Rectal smooth muscle tissue (tissue), 1 donor: ENCODE measurements around the gene LMF2.

ENCODE experiments used
- H3K27ac ChIP-seq: one replicate; pipeline ENCODE4 v1.7.0; 2013; ENCODE audit warnings: low read depth, low read length, inconsistent platforms
- H3K27me3 ChIP-seq: one replicate; pipeline ENCODE4 v1.7.0; 2013; ENCODE audit warnings: low read length; ENCODE audit not compliant: control insufficient read depth, insufficient read depth
- H3K36me3 ChIP-seq: one replicate; pipeline ENCODE4 v1.7.0; 2013; ENCODE audit warnings: low read length; ENCODE audit not compliant: control insufficient read depth, insufficient read depth
- H3K4me1 ChIP-seq: one replicate; pipeline ENCODE4 v1.7.0; 2013; ENCODE audit warnings: low read length; ENCODE audit not compliant: control insufficient read depth, insufficient read depth
- H3K4me3 ChIP-seq: one replicate; pipeline ENCODE4 v1.7.0; 2013; ENCODE audit warnings: low read length
- H3K9ac ChIP-seq: one replicate; pipeline ENCODE4 v1.7.0; 2013; ENCODE audit warnings: low read length

The LMF2 gene

GRCh38 chr22:50486561-50487289, 20.8 kb downstream of the LMF2 start, which contains the start of gene MIOX:
MIOX (plus strand) TSS chr22:50486859; CDS start chr22:50486898, 39 bp downstream.
- Histone ChIP-seq H3K4me1 (no peaks in the 10 kb centered on the region), H3K9ac (no peak within 1 kb of the TSS), H3K36me3 (no peaks in the 10 kb centered on the region), H3K27me3 (peaks cover 11% of the 10 kb centered on the region), H3K27ac (no peak within 1 kb of the TSS), H3K4me3 (no peak within 1 kb of the TSS)

DNA sequence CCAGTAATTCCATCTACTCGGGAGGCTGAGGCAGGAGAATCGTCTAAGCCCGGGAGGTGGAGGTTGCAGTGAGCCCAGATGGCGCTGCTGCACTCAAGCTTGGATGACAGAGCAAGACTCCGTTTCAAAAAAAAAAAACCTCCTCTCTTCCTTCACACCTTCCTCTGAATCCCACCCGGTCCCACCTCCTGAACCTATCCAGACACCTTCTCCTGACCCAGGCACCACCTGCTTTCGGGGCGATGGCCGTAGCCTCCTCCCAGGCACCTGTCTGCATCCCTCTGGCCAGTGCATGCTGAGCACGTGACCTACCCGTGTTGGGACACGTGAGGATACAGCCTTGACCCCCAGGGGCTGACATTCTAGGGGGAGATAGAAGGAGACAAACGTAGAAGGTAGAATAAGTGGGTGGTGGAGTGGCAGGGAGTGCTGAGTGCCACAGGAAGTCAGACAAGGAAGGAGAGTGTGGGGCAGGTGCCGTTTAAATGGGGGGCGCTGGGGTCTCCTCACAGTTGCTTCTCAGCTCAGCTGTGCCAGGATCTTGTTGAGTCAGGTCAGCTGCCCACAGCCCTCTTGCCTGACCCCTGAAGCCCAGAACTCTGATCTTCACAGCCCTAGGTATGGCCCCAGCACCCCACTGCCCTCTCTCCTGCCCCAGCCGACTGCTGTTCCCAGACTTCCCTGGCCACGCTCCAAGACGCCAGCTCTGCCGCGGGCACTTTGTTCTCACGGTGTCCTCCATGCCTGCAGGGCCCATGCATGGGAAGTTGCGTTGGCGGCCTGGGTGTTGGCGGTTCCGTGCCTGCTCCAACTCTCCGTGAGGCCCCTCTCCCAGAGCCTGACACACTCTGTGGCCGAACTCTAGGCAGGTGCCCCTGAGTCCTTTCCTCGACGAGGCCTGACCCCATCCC, 22.0 kb downstream of the LMF2 start:
- no peaks in the 10 kb centered on the region for H3K36me3 ChIP-seq
- no peaks in the 10 kb centered on the region for H3K4me1 ChIP-seq
- no peak overlapping the region for H3K27ac ChIP-seq
- H3K27me3 ChIP-seq, result peaks cover 11% of the 10 kb centered on the region
- no peak overlapping the region for H3K9ac ChIP-seq
- H3K4me3 ChIP-seq, result no peak overlapping the region

DNA sequence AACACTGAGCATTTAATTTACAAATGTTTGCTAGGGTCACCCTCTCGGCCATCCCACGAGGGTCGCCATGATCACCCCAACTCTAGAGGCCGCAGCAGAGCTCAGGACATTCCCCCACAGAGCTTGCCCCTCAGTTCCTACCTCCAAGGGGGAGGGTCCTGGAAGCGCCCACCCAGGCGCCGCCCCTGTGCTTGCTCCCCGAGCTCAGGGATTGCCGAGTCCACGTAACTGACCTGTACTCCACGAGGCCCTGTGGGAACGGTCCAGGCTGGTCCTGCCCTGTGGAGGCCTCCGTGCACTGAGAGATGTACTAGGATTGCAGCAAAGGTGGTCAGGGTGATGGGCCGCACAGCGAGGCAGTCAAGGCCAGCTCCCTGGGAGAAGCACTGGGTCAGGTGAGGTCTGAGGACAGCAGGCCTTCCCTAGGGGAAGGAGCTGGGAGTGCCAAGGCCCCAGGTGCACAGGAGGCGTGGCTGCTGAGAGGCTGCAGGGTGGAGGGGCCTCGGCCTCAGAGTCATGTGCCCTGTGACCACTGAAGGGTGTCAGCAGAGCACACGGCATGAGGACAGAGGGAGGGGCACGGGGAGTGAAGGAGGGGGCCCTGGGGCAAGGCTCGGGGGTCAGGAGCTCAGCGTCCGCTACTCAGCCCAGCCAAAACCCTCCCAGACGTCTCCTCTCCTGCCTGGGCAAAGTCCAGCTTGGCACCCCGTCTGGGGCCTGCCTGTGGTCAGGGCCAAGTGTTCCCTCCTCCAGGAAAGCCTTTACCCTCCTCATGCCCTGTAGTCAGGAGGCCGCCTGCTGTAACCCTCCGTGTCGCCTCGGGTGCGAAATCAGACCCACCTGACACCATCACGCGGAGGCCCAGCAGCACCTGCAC, 23.3 kb downstream of the LMF2 start:
- Histone ChIP-seq H3K9ac (no peak overlapping the region), H3K27me3 (peaks cover 17% of the 10 kb centered on the region), H3K4me1 (no peaks in the 10 kb centered on the region), H3K27ac (no peak overlapping the region), H3K4me3 (no peak overlapping the region), H3K36me3 (no peaks in the 10 kb centered on the region)

DNA sequence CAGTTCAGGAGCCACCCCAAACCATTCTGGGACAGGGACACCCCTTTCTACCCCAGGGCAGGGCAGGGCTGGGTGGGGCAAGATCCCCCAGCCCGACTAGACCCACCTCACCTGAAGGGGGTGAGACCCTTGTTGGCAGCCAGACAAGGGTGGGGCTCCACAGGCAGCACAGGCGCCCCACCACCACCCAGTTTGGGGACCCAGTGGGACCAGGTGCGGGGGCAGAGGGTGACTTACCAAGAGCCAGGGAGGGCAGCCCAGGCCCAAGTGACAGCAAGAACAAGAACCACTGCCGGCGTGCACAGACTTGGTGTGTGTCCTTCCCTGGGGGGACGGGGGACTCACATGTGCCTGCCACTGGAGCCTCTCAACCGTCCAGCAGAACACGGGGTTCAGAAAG, 23.9 kb downstream of the LMF2 start:
- Histone ChIP-seq H3K4me1 (no peaks in the 10 kb centered on the region), H3K27me3 (peaks cover 17% of the 10 kb centered on the region), H3K36me3 (no peaks in the 10 kb centered on the region), H3K4me3 (no peak overlapping the region), H3K27ac (no peak overlapping the region), H3K9ac (no peak overlapping the region)

GRCh38 chr22:50483106-50483505, 24.4 kb downstream of the LMF2 start:
- Histone ChIP-seq H3K36me3 (no peaks in the 10 kb centered on the region), H3K4me1 (no peaks in the 10 kb centered on the region), H3K27me3 (peaks cover 17% of the 10 kb centered on the region), H3K9ac (no peak overlapping the region), H3K27ac (no peak overlapping the region), H3K4me3 (no peak overlapping the region)

DNA sequence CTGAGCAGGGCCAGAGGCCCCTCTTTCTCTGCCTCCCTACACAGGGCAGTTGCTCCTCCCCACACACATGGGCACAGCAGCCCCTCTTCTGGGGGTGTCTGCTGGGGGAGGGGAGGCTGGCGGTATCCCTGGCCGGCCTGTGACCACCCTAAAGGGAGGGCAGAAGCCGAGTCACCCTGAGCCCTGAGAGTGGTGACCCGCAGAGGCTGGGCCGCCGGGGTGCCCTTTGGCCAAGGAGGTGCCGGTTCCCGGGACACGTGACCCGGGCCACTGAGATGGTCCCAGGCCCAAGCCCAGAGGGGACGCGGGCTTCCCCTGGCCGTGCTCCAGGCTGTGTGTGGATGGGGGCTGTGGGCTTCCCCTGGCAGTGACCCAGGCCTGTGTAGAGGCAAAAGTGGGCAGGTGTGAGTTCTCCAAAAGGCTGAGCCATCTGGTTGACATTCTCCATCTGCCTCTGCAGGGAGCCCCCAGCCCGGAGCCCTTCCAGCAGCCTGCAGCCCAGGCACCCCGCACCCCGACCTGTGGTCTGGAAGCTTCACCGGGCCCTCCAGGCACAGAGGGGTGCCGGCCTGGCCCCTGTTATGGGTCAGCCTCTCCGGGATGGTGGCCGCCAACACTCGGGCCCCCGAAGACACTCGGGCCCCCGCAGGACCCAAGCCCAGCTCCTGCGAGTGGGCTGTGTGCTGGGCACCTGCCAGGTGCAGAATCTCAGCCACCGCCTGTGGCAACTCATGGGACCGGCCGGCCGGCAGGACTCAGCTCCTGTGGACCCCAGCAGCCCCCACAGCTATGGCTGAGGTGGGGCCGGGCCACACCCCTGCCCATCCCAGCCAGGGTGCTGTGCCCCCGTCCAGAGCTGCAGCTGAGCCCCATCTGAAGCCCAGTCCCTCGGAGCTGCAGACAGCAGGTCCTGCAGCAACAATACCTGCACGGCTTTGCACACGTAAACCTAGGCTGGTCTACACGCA, 25.1 kb downstream of the LMF2 start:
- H3K36me3 ChIP-seq, result no peaks in the 10 kb centered on the region
- H3K9ac ChIP-seq, result no peak overlapping the region
- no peak overlapping the region for H3K27ac ChIP-seq
- H3K27me3 ChIP-seq, result peaks cover 13% of the 10 kb centered on the region
- H3K4me1 ChIP-seq, result no peaks in the 10 kb centered on the region
- peak overlapping the region; percentile 41 for H3K4me3 ChIP-seq

DNA sequence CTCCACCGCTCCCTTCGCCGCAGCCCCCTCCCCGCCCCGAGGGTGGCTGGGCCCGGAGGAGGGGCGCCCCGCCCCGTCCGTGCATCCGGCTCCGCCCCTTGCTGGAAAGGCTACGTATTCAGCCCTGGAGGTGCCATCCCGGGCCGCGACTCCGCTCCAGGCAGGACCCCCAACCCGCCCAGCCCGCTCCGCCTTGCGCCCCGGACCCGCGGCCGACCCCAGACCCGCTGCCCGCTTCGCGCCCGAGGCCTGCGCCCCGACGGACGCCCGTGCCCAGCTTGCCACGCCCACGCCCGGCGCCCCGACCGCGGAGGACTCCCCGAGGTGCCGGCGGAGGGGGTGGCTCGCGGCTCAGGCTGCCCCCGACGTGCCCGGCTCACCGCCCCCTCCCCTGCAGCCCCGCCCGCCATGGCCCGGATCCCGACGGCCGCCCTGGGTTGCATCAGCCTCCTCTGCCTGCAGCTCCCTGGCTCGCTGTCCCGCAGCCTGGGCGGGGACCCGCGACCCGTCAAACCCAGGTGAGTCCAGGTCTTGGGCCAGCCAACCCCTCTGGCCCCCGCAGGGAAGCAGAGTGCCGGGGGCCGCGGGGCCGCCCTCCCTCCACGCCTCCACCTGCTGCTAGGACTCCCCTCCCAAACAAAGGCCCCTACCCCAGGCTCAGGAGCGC, 25.9 kb downstream of the LMF2 start, which contains the start of gene ADM2:
TSS of gene ADM2 (plus strand) at position 104 of the 667 bp plus-strand sequence. CDS start at position 409, 305 bp downstream.
- H3K36me3 ChIP-seq, result no peaks in the 10 kb centered on the region
- no peak within 1 kb of the TSS for H3K27ac ChIP-seq
- H3K4me3 ChIP-seq, result peak within 1 kb of the TSS; percentile 44
- no peak within 1 kb of the TSS for H3K9ac ChIP-seq
- peaks cover 13% of the 10 kb centered on the region for H3K27me3 ChIP-seq
- H3K4me1 ChIP-seq, result no peaks in the 10 kb centered on the region

DNA sequence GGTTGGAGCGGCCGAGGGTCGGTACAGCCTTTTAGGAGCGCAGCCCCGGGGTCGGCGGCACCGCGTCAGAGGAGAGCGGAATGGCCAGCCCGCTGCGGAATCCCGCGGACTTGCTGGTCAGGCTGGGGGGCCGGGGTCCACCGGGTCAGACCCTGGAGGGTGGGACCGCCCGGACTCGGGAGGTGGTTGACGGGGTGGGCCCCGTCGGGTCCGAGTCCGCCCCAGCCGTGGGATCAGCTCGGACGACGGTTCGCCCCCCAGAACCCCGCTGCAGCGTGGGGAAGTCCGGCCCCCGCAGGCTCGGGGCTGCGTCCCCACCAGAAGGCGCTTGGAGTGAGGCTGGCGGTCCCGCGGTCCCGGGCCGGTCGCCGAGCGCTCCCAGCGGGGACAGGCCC, 26.5 kb downstream of the LMF2 start:
- Histone ChIP-seq H3K9ac (no peak overlapping the region), H3K4me3 (peak overlapping the region; percentile 44), H3K36me3 (no peaks in the 10 kb centered on the region), H3K27me3 (peaks cover 13% of the 10 kb centered on the region), H3K27ac (no peak overlapping the region), H3K4me1 (no peaks in the 10 kb centered on the region)

DNA sequence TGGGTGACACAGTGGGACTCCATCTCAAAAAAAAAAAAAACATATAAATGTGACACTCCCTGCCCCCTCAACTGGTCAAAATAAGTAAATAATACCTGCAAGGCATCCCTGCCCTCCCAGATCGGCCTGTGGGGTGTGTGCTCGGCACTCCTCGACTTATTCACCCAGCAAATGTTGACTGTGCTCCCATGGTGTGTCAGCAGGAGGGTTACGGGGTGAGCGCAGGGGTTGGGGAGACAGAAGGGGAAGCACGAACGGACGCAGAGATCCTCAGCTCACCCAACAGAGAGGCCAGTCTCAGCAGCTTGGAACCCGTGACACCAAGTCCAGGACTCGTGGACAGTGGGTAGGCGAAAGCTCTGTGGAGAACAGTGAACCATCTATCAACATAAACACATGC, 27.8 kb downstream of the LMF2 start:
- H3K36me3 ChIP-seq, result no peaks in the 10 kb centered on the region
- H3K27me3 ChIP-seq, result peaks cover 13% of the 10 kb centered on the region
- H3K4me1 ChIP-seq, result peaks cover 3% of the 10 kb centered on the region

GRCh38 chr22:50477923-50478322, 29.6 kb downstream of the LMF2 start:
- H3K27me3 ChIP-seq, result peaks cover 8% of the 10 kb centered on the region
- no peak overlapping the region for H3K9ac ChIP-seq
- no peak overlapping the region for H3K4me3 ChIP-seq
- H3K27ac ChIP-seq, result no peak overlapping the region
- peaks cover 12% of the 10 kb centered on the region for H3K4me1 ChIP-seq
- no peaks in the 10 kb centered on the region for H3K36me3 ChIP-seq

More for the DNA sequence above, 27.8 kb downstream of the LMF2 start:
- no peak overlapping the region for H3K27ac ChIP-seq
- H3K9ac ChIP-seq, result no peak overlapping the region
- no peak overlapping the region for H3K4me3 ChIP-seq

DNA sequence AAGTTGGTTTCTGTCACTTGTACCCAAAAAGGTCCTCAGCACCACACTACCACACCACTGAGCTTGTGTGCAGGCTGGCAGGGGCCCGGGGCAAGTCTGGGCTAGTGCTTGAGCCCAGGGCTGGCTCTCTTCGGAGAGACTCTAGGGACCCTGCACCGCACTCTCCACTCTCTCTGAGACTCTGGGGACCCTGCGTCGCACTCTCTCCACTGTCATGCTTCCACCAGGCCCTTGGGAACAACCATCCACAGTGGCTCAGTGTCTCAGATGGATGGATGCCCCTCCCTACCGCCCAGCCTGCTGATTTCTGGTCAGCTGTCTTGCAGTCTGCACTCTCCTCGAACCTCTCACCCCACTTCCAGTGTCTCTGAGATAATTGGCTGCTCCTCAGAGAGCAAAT, 30.6 kb downstream of the LMF2 start:
- Histone ChIP-seq H3K9ac (no peak overlapping the region), H3K27me3 (peaks cover 6% of the 10 kb centered on the region), H3K4me1 (peaks cover 12% of the 10 kb centered on the region), H3K36me3 (no peaks in the 10 kb centered on the region), H3K27ac (no peak overlapping the region), H3K4me3 (no peak overlapping the region)
